ENCODE results near the gene DENND2C.

The DENND2C gene

GRCh38 chr1:114671011-114671938 is 1.4 kb upstream of the DENND2C start:
- in situ Hi-C loops (cut with HindIII; ENCODE audit: low sequenced_read_pairs): no loop called here
- no peak overlapping the region for H3K4me3 ChIP-seq (ENCODE audit: low read depth, low read length)
- TF ChIP-seq CTCF (IDR thresholded peaks at IDR 0.05; ENCODE audit: low read depth, low read length, missing control alignments): no peak
- no peak for DNase-seq (ENCODE audit: low read depth)

DNA sequence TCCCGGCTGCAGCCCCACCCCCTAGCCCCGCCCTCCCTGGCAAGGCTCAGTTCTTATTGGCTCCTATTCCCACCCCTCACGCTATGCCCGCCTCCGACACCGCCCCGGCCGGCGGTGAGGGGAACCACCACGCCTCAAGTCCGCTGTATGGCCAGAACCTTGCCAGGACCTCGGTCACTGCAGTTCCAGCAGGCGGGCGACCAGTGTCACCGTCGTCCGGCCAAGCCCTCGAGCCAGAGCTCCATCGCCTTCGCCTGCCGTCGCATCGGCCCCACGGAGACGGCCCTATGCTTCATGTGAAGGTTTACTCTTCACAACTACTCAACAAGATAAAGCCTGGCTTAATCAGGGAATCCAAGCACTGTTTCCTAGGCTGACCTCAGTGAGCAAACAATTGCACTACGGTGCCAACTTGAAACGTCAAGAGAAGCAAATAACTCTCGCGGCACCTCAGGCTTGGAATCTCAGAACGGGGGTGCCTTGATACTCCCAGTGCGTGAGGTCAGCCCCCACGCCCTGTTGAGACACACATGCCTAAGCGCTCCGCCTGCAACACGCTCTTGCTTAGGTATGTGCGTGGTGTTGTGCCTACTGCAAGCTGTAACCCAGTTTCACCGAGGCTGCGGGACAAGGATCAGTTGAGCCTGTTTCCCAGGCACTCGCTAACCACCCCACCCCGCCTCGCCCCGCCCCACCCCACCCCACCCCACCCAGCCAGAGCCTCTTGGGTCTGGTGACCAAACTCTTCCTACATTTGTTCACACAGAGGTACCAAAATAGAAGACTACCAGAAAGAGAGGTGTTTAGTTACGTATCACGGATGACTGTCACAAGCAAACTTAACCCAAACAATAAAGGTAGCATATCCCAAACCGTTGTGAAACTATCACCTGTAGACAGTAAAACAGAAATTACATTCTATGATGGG is 498 bp upstream of the DENND2C start:
- H3K4me3 ChIP-seq (ENCODE audit: low read depth, low read length): peak overlapping the region; percentile 67
- peak; percentile 49 for DNase-seq (ENCODE audit: low read depth)
- in situ Hi-C loops (cut with HindIII; ENCODE audit: low sequenced_read_pairs): no loop called here
- no peak for TF ChIP-seq CTCF (IDR thresholded peaks at IDR 0.05; ENCODE audit: low read depth, low read length, missing control alignments)

DNA sequence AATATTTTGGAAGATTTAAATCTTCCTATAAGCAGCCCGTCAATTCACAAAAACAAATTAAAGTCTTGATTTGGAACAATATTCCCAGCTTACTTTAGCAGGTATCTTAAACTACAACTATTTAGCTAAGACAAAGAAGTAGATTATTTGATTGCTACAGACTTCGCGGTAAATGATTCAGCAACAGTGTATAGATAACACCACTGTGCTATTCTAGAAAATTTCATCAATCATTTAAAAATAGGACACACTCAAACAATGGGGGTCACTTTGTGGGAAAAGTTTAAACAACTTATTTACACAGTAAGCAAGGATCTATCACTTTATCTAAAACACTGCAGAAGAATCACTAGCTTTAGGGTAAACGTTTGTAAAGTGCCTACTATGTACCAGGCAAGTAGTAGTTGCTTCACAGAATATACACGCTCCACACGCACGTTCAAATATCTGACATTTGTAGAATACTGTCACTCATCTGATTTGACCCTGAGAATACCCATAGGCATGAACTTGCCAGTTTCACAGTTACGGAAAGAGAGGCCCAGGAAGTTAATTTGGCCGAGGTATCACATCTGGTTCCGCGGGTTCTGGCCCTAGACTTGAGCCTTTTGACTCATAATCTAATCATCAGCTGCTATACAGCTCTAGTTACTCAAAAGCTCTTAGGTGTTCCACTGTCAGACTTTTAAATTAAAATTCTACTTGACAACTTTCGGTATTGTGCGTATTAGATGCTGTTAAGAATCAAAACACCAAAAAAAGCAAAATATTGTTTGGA is 876 bp downstream of the DENND2C start:
- in situ Hi-C loops (cut with HindIII; ENCODE audit: low sequenced_read_pairs): loop anchor here (10.0 kb wide), 1 partner anchor 64 kb away; no protein-coding TSS in a partner anchor
- peak overlapping the region; percentile 67 for H3K4me3 ChIP-seq (ENCODE audit: low read depth, low read length)
- no peak for TF ChIP-seq CTCF (IDR thresholded peaks at IDR 0.05; ENCODE audit: low read depth, low read length, missing control alignments)
- DNase-seq (ENCODE audit: low read depth): no peak

DNA sequence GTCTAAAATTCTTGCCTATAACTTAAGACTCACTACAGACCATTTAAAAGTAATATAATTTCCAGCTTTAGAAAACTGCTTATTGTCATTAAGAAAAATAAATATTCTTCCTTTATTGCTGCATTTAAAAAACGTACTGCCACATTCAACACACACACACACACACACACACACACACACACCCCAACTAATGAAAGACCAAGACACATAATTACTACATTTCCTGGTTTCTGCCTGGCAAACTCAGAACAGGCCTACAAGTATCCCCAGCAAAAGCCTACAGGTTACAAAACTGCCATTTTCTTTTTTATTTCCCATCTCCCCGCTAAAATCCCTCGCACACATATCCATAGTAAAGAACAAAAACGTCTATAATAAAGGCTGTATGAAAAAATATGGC is 1.5 kb downstream of the DENND2C start:
- in situ Hi-C loops (cut with HindIII; ENCODE audit: low sequenced_read_pairs): loop anchor here (10.0 kb wide), 1 partner anchor 64 kb away; no protein-coding TSS in a partner anchor
- no peak for DNase-seq (ENCODE audit: low read depth)
- H3K4me3 ChIP-seq (ENCODE audit: low read depth, low read length): no peak overlapping the region
- no peak for TF ChIP-seq CTCF (IDR thresholded peaks at IDR 0.05; ENCODE audit: low read depth, low read length, missing control alignments)

DNA sequence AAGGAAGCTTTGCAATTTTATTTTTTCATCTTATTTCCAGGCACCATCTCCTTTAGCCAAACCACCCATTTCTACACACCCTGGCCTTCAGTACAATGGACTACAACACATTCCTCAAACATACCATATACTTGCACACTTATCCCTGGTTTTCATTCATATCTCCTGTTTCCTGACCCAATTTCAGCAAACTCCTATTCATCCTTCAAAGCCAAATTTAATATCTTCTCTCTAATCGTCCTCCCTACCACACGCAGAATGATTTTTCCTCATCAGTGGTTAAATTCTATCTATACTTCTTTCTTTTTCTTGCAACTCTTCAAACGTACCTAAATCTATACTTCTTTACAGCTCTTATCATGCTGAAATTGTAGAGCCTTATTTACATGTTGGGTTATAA is 2.9 kb downstream of the DENND2C start:
- DNase-seq (ENCODE audit: low read depth): no peak
- no peak for TF ChIP-seq CTCF (IDR thresholded peaks at IDR 0.05; ENCODE audit: low read depth, low read length, missing control alignments)
- no peak overlapping the region for H3K4me3 ChIP-seq (ENCODE audit: low read depth, low read length)
- in situ Hi-C loops (cut with HindIII; ENCODE audit: low sequenced_read_pairs): loop anchor here (10.0 kb wide), 1 partner anchor 62 kb away; no protein-coding TSS in a partner anchor
